ENCODE data around the gene CTNNA2.
"Not testable (repeated sequence)": the region's sequence is repeated elsewhere in the genome, so short reads cannot be mapped to it uniquely, and the experiment has no call there.

The CTNNA2 gene

DNA sequence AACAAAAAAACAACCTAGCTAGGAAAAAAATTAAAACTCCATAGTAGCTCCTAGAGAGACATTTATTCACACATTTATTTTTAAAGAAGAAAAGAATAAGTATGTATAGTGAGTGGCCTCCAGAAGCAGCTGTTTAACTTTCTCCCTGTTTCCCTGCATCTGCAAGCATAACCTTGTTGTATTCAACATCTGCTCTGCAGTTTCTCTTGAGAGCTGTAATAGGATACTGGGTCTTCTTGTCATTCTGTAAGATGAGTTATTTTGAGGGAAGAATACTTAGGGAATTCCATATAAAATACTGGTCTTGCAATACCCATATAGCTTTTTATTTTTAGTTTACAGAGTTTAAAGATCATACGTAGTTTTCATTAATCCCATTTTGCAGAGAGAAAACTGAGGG is 545.1 kb downstream of the CTNNA2 start:
- no peak overlapping the region for H3K27ac ChIP-seq
- DNase-seq (ENCODE audit: low read depth, low spot score) = no peak

DNA sequence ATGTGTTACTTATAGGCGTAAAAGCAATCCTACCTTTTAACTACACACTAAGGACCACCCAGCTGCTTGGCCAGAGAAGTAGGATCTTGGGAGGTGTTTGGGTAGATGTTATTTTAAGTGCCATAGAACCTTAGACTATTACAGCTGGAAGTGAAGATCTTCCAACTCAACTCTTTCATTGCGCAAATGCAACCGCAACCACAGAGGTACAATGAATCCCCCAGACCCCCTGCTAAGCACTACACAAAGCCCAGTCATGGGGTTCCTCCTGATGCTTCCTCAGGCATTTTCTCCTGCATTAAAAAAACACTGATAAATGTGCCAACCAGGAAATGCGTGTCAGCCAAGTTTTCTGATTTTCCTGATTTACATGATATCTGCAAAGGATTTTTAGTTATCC is 545.7 kb downstream of the CTNNA2 start:
- no peak overlapping the region for H3K27ac ChIP-seq
- no peak for DNase-seq (ENCODE audit: low read depth, low spot score)

DNA sequence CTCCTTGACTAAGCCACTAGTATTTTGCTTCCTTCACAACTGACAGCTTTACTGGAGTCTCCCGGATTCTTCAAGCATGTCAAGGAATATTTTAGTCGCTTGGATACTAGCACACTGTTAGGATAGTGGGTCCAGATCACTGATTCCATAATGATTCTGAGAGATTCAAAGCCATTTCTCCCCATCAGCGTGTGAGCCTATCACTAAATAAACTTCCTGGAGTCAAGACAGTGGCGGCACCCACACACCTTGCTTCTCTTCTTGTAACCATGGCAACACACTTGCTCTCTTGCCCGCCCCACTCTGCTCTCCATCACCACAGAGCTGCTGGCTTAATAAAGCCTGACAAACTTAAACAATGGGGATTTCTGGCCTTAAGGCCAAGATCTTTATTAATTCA is 546.6 kb downstream of the CTNNA2 start:
- H3K27ac ChIP-seq = no peak overlapping the region
- DNase-seq (ENCODE audit: low read depth, low spot score) = no peak

- DNase-seq (ENCODE audit: low read depth, low spot score) = no peak
Measured at GRCh38 chr2:80061881-80062280, 549.0 kb downstream of the CTNNA2 start.

GRCh38 chr2:80062298-80062697 is 549.4 kb downstream of the CTNNA2 start:
- H3K27ac ChIP-seq = no peak overlapping the region
- DNase-seq (ENCODE audit: low read depth, low spot score) = no peak

More at GRCh38 chr2:80061881-80062280, 549.0 kb downstream of the CTNNA2 start:
- H3K27ac ChIP-seq = no peak overlapping the region

- no peak overlapping the region for H3K27ac ChIP-seq
- no peak for DNase-seq (ENCODE audit: low read depth, low spot score)
Measured at GRCh38 chr2:80068038-80068731, 555.3 kb downstream of the CTNNA2 start.

GRCh38 chr2:80070587-80070986 is 557.7 kb downstream of the CTNNA2 start:
- no peak overlapping the region for H3K27ac ChIP-seq
- no peak for DNase-seq (ENCODE audit: low read depth, low spot score)

DNA sequence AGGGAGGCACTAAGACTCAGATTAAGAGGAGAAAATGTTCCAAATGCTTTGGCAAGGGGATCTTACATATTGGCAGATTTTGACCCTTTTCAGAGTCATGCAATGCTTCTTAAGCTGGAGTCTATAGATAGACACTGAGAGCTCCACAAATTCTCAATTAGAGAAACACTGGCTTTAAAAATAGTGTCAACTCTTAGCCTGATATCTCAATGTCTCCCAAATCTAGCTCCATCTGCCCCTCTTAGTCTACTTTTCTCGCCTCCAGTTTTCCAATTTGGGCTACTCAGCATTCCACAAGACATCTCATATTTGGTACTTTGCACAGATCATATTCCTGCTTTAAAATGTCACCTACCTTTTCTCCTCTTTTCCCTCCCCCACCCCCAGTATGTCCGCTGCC is 559.1 kb downstream of the CTNNA2 start:
- no peak for DNase-seq (ENCODE audit: low read depth, low spot score)
- no peak overlapping the region for H3K27ac ChIP-seq

DNA sequence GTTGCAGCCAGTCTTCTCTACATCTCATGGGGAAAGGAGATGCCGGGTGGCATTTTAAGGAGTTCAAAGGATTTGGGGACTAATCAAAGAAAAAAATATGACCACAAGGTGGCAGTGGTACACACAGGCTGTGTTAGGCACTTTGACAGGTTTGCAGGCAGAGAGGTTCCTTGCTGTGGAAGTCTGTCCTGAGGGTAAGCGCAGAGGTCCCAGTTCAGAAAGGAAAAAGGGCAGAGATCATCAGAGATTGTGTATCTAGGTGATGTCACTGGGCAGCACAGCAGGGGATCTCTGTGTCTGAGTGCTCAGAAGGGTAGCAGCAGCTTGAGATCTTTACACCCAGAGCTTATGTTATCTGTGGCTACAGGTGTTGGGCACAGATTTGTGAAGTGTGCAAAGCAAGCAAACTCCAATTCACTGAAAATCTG is 560.3 kb downstream of the CTNNA2 start:
- no peak overlapping the region for H3K27ac ChIP-seq
- no peak for DNase-seq (ENCODE audit: low read depth, low spot score)

- no peak overlapping the region for H3K27ac ChIP-seq
- no peak for DNase-seq (ENCODE audit: low read depth, low spot score)
Measured at GRCh38 chr2:80074321-80075070, 561.6 kb downstream of the CTNNA2 start.

DNA sequence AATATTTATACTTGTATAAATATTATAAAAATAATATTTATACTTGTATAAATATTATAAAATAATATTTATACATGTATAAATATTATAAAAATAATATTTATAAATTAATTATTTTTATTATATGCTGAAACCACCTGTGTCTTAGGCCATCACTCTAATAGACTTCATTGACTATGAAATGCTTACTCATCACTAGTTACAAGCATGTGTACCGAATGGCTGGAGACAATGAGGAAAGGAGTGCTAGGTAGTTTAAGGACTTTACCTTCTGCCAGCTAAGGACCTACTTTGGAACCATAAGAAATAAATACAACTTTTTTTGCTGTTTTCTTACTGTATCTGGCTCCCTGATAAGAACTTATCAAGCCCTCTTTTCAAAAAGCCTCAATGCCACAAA is 562.9 kb downstream of the CTNNA2 start:
- no peak for DNase-seq (ENCODE audit: low read depth, low spot score)
- no peak overlapping the region for H3K27ac ChIP-seq

DNA sequence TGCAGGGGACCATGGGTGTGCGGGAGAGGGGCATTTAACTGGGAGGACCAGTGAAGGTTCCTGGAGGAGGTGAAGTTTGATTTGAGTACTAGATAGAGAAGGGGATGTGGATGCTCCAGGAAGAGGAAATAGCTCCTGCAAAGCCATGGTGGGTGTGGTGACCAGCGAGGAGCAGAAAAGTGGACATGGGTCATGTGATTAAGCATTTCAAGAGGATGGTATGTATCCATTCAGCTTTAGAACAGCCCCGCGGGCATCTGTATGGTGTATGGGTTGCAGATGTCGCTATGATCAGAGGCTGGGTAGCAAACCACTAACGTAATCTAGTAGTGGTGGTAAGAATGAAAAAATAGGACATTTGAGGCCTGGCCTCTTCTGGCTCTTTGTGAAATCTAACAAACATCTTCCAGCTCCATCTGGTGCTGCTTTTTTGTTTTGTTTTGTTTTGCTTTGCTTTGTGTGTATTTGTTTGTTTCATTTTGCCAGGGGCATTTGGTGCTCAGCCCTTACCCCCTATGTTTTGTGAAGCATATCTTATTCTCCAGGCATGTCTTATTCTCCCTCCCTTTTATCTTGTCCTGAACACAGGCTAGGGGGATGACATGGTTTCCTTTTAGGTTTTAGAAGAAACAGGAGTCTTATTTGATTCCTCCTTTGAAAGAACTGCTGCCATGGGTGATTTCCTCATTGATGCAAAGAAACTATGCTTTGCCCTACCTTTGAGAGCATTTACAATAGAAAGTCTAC is 565.6 kb downstream of the CTNNA2 start:
- no peak overlapping the region for H3K27ac ChIP-seq
- no peak for DNase-seq (ENCODE audit: low read depth, low spot score)

GRCh38 chr2:80080957-80081356 is 568.1 kb downstream of the CTNNA2 start:
- no peak for DNase-seq (ENCODE audit: low read depth, low spot score)
- no peak overlapping the region for H3K27ac ChIP-seq

DNA sequence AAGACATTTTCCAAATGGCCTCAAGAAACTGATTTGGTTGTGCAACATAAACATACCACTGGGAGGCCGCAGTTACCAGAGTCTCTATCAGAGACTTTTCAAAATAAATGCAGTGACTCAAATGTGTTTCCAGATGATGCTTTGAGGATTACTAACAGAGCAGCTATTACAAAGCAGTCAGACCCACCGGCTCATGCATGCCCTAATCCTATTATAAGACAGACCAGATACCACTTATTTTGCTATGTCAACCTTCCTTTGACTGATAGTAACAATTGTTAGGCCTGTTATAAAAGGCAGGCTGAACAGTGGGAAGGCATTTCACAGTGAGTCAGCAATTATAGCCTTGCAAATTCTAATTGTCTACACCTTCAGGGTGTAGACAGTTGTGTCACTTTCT is 574.0 kb downstream of the CTNNA2 start:
- no peak for DNase-seq (ENCODE audit: low read depth, low spot score)
- H3K27ac ChIP-seq = no peak overlapping the region

GRCh38 chr2:80091237-80091636 is 578.4 kb downstream of the CTNNA2 start:
- H3K27ac ChIP-seq = no peak overlapping the region
- no peak for DNase-seq (ENCODE audit: low read depth, low spot score)

- DNase-seq (ENCODE audit: low read depth, low spot score) = no peak
- H3K27ac ChIP-seq = no peak overlapping the region
Measured at GRCh38 chr2:80092474-80092873, 579.6 kb downstream of the CTNNA2 start.

DNA sequence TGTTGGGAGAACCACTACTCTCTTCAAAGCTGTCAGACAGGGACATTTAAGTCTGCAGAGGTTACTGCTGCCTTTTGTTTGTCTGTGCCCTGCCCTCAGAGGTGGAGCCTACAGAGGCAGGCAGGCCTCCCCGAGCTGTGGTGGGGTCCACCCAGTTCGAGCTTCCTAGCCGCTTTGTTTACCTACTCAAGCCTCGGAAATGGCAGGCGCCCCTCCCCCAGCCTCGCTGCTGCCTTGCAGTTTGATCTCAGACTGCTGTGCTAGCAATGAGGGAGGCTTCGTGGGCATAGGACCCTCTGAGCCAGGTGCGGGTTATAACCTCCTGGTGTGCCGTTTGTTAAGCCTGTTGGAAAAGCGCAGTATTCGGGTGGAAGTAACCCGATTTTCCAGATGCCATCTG is 585.7 kb downstream of the CTNNA2 start:
- H3K27ac ChIP-seq; DNase-seq (ENCODE audit: low read depth, low spot score): not testable (repeated sequence)

DNA sequence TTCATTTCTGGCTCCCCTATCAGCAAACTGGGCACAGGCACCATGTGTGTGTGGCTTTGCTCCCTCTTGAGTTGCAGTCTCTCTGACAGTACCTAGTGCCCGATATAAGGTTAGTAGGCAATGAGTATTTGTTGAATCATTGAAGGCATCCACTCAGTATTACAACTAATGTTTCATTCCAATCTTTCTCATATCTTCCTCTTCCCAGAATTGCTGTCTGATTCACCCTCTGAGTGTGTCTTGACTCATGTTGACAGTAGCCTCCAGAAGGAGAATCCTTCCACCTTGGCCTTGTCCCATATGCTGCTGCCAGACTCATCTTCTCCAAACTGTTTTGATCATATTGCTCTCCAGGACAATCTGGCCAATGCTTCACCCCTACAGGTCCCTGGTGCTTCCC is 589.2 kb downstream of the CTNNA2 start:
- H3K27ac ChIP-seq = no peak overlapping the region
- DNase-seq (ENCODE audit: low read depth, low spot score) = peak; percentile 6

DNA sequence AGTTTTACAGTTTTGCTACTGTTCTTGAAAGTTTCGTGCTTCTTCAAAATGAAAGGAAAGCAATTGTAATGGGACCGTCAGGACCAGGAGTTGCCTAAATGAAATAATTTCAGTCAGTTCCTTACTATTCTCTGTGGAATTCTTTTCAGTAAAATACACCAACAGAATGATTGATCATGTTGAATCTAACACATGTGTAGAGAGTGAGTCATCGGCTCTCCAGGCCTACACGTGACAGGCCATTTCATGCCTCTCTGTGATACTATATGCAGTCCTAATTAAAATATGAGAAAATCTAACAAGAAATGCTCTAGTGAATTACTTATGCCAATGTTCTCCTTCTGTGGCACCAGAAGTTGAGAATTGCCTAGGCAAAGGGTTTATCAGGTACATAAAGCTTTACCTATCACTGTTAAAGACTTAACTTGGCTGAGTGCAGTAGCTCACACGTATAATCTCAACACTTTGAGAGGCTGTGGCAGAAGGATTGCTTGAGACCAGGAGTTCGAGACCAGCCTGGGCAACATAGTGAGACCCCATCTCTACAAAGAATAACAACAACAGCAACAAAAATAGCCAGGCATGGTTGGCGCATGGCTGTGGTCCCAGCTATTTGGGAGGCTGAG is 592.3 kb downstream of the CTNNA2 start:
- no peak for DNase-seq (ENCODE audit: low read depth, low spot score)
- H3K27ac ChIP-seq = no peak overlapping the region

- DNase-seq (ENCODE audit: low read depth, low spot score) = no peak
- H3K27ac ChIP-seq = no peak overlapping the region
Measured at GRCh38 chr2:80111185-80111584, 598.3 kb downstream of the CTNNA2 start.

- no peak for DNase-seq (ENCODE audit: low read depth, low spot score)
- H3K27ac ChIP-seq = no peak overlapping the region
Measured at GRCh38 chr2:80112790-80113189, 599.9 kb downstream of the CTNNA2 start.
